Ectodermal cell (in vitro differentiated cells): ENCODE measurements around the gene CLEC20A.

Experiments
- H3K27ac ChIP-seq: 2 replicates; pipeline ENCODE4 v1.7.0; 2013; ENCODE audit warnings: mild to moderate bottlenecking, low read depth, low read length; ENCODE audit not compliant: insufficient read depth, poor library complexity, severe bottlenecking
- H3K27me3 ChIP-seq: 2 replicates; pipeline ENCODE4 v1.7.0; 2013; ENCODE audit warnings: mild to moderate bottlenecking, low read length; ENCODE audit not compliant: insufficient read depth, control insufficient read depth, poor library complexity, severe bottlenecking
- H3K36me3 ChIP-seq: one replicate; pipeline ENCODE4 v1.7.0; 2013; ENCODE audit warnings: low read length; ENCODE audit not compliant: control insufficient read depth, insufficient read depth
- H3K4me1 ChIP-seq: one replicate; pipeline ENCODE4 v1.7.0; 2013; ENCODE audit warnings: low read length; ENCODE audit not compliant: control insufficient read depth, insufficient read depth
- H3K4me3 ChIP-seq: 2 replicates; pipeline ENCODE4 v1.7.0; 2013; ENCODE audit warnings: low read depth, low read length, control low read depth; ENCODE audit not compliant: insufficient read depth
- H3K9me3 ChIP-seq: 2 replicates; pipeline ENCODE4 v1.7.0; 2013; ENCODE audit warnings: mild to moderate bottlenecking, low read length, moderate library complexity; ENCODE audit not compliant: control insufficient read depth
- WGBS, 2 experiments: methylation state at CpG; one replicate each; pipeline ENCODE4 v1.1.7; 2013; ENCODE audit warnings: missing lambda C conversion rate in 2 of 2; 5-methylcytosine and 5-hydroxymethylcytosine counted together

The CLEC20A gene

GRCh38 chr1:178434360-178434759, 62.4 kb downstream of the CLEC20A start:
- Histone ChIP-seq H3K4me3 (no peak overlapping the region), H3K9me3 (no peaks in the 10 kb centered on the region), H3K36me3 (no peaks in the 10 kb centered on the region), H3K4me1 (peaks cover 5% of the 10 kb centered on the region), H3K27ac (no peak overlapping the region), H3K27me3 (no peaks in the 10 kb centered on the region)
- WGBS, 2 experiments: 90% methylated on average over 1 of the region's 1 CpG; no CpG with 5 or more reads in 1 of the 2 experiments
